Heart left ventricle (tissue), 13 donors: ENCODE results near the gene NFKB2.

Source experiments
- POLR2A ChIP-seq, 2 donors: fragments of 450-650 bp; IDR thresholded peaks; one replicate each; pipeline ENCODE4 v1.6.1; 2017; ENCODE audit warnings: antibody characterized with exemption in 2 of 2, mild to moderate bottlenecking in 2 of 2, moderate library complexity in 2 of 2
- TF ChIP-seq, protein P1 (sequence below), 12 donors: fragments of 200-600 bp; sonication (generic) in 4 of 12; IDR thresholded peaks; one replicate each; pipeline versions ENCODE4 v1.5.0 to v1.8.0; 2018 to 2022; ENCODE audit warnings: antibody characterized with exemption in 12 of 12, mild to moderate bottlenecking in 5 of 12
- donor health status: ischemic (EF 13 %, LVEDD 7.1; RV severe dilation, severe dysfunction).
- donor health status: DM: no; HTN: yes; CAD: no.
- donor health status: DM: no; HTN: no; CAD: no.
- donor health status: ischemic (EF 25% LVEDD 6.9; RV normal size, moderate dysfunction).
- donor health status: ischemic (EF 25% LVEDD 5.7; RV mildly dilated, moderate dysfunction).
- donor health status: ischemic (EF 35%, LVEDD 5.7; RV mildly dilated, moderate dysfunction).
- donor health status: nonischemic (EF 11% LVEDD 7.7; RV severe dilation, severe dysfunction).
- donor health status: DM: yes; HTN: yes; CAD: no.
- donor health status: PGD.
- donor health status: ischemic (EF 29% LVEDD 5.4; RV normal size, mild dysfunction).
- donor health status: nonischemic (EF 23%, LVEDD 6.1; RV moderate dilation, normal function).

DNA sequence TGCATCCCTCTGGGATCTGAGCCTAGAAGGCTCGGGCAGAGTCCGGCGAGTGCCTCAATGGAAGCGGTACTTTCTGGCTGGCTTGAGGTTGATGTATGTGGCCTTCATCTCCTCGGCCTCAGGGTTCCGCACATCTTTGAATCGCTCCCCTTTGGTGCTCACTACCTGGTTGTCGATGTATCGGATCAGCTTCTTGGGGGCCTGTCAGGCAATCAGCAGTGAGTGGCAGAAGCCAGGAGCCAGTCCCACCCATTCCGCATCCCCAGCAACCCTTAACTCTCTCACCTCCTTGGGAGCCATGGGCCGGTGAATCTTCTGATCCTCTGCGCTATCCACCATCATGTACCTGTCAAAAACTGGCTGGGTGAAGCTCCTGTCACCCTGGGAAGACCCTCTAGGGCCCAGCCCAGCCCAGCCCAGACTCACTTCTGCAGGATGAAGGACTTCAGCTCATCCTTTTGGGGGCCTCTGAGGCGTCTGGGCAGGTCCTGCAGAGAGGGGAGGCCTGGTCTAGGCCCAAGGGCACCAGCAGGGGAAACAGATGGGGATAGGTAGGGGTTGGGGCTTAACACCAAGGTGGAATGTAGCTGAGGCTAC, 28.0 kb downstream of the NFKB2 start:
- TF ChIP-seq, protein P1, sequence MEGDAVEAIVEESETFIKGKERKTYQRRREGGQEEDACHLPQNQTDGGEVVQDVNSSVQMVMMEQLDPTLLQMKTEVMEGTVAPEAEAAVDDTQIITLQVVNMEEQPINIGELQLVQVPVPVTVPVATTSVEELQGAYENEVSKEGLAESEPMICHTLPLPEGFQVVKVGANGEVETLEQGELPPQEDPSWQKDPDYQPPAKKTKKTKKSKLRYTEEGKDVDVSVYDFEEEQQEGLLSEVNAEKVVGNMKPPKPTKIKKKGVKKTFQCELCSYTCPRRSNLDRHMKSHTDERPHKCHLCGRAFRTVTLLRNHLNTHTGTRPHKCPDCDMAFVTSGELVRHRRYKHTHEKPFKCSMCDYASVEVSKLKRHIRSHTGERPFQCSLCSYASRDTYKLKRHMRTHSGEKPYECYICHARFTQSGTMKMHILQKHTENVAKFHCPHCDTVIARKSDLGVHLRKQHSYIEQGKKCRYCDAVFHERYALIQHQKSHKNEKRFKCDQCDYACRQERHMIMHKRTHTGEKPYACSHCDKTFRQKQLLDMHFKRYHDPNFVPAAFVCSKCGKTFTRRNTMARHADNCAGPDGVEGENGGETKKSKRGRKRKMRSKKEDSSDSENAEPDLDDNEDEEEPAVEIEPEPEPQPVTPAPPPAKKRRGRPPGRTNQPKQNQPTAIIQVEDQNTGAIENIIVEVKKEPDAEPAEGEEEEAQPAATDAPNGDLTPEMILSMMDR (IDR thresholded peaks at IDR 0.05) = no peak
- TF ChIP-seq POLR2A (IDR thresholded peaks at IDR 0.05) = no peak
